MM.1S (cell line): ENCODE results near the gene CISD2.
"Not testable (repeated sequence)": the region's sequence is repeated elsewhere in the genome, so short reads cannot be mapped to it uniquely, and the experiment has no call there.

Experiments
- CTCF ChIP-seq: fragments of 300-600 bp; sonication (generic); IDR thresholded peaks from 2 replicates; pipeline ENCODE4 v1.5.1; 2016; ENCODE audit warnings: antibody characterized with exemption, low read length, mixed read lengths
- EZH2 ChIP-seq: fragments of 300-600 bp; sonication (generic); optimal IDR thresholded peaks from 2 replicates; pipeline ENCODE3; 2017; ENCODE audit warnings: low read depth, mild to moderate bottlenecking, antibody characterized with exemption, low read length, mixed read lengths
- EZH2phosphoT487 ChIP-seq: fragments of 300-600 bp; sonication (generic); IDR thresholded peaks from 2 replicates; pipeline ENCODE4 v1.6.1; 2018; ENCODE audit warnings: antibody characterized with exemption, low read length

- TF ChIP-seq CTCF, EZH2, EZH2phosphoT487: not testable (repeated sequence)
Measured at GRCh38 chr4:102865327-102865726, 3.5 kb upstream of the CISD2 start.
